ENCODE data around the gene LAMC3.

The LAMC3 gene

DNA sequence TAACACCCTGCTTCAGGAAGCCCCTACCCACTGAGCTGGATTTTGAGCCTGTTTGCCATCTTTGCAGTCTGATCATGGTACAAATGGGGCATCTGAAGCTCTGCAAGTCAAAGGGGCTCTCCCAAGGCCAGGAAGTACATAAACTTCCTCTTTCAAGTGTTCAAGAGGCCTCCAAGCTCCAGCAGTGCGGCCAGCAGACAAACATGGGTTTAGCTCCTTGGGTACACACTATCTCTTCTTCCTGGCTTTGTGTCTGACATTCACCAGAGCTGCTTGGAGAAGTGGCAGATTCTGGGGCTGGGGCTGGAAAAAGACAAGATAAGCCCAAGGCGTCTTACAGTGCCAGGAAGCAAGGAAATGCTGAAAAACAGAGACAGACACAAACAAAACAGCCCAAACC is 34.1 kb downstream of the LAMC3 start:
- no peak for DNase-seq

DNA sequence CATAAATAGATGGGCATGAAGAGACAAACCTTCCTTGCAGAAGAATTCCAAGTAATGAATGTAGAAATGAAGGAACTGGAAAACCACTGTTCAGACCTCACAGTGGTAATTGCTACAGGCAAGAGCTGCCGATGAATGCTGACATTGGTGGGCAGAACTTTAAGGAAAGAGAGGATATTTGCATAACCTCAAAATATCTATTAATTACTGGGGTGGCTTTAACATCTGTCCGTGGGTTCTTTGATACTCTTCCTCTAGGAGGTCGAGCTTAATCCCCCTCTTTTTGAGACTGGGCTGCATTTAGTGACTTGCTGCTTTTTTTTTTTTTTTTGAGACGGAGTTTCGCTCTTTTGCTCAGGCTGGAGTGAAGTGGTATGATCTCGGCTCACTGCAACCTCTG is 34.7 kb downstream of the LAMC3 start:
- no peak for DNase-seq

DNA sequence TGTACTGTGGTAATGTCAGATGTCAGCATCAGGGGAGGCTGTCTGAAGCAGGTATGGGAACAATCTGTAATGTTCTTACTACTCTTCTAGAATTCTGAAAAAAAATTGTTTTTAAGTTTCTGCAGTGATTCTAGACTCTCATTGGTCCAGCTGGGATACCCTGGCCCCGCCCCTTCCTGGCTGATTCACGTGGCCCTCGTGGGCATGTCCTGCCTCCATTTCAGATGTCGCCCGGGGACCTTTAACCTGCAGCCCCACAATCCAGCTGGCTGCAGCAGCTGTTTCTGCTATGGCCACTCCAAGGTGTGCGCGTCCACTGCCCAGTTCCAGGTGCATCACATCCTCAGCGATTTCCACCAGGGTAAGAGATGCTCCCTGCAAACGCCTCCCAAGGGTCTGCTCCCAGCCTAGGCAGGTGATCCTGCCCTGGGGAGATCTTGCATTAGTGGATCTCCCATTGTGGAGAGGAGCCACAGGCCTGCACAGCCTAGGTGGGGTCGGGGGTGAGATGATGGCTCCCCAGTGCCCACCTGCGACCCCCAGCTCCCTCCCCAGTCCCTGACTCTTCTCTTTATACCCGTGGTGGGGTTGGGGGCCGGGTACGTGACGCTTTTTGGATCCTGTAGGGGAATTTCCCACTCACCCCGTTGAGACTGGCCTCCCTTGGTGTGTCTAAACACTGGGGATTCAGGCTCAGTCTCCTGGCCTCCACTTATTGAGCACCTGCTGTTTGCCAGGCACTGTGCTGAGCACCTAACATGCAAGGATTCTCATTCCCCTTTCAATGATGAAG is 36.5 kb downstream of the LAMC3 start:
- DNase-seq: no peak

DNA sequence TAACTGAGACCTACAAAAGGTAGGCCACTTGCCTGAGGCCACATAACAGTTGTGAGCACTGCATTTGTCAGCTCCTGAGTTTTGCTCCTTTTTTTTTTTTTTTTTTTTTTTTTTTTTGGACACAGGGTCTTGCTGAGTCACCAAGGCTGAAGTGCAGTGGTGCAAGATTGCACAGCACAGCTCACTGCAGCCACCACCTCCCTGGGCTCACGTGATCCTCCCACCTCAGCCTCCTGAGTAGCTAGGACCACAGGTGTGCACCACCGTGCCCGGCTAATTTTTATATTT is 37.1 kb downstream of the LAMC3 start:
- no peak for DNase-seq

DNA sequence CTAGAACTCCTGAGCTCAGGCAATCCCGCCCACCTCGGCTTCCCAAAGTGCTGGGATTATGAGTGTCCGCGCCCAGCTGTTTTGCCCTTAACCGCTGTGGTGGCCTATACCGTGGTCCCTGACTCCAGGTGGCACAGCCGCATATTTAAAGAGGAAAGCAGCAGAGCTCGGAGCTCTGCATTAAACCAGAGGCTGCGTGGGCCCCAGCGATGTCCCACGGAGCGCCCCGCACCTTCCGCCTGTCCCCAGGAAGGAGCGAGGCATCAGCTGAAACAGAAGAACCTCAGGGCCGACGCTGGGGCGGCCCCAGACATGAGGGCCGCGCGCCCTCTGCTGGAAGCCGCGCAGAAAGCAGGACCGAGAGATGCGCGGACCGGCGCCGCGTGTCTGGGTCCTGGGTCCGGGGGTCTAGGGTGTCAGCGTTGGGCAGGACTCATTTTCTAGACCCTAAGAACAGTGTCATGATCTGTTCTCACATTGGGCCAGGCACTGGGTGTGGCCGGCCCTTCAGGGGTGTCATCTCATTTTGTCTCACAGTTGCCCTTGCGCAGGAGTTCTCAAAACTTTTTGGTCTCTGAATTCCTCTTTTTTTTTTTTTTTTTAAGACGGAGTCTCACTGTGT is 37.7 kb downstream of the LAMC3 start:
- peak in 46 of 51 donors; percentile 7 to 80 (median 34) for DNase-seq

DNA sequence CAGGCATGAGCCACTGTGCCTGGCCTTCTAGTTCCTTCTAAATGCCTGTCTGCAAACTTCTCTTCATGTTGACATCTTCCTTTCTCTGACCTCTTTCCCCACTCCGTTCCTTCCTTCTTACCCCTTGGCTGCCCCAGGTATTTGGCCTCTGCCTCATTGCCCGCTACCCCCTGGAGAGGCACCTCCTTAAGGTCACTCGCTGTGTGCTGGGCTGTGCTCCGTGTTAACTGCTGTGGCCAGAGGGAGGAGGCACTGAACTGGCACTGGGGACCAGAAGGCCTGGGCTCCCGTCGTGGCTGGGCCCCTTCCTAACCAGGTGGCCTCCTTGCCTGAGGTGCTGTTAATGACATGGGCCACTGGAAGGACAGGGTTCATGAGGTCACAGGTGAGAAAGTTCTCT is 39.4 kb downstream of the LAMC3 start:
- DNase-seq: no peak

DNA sequence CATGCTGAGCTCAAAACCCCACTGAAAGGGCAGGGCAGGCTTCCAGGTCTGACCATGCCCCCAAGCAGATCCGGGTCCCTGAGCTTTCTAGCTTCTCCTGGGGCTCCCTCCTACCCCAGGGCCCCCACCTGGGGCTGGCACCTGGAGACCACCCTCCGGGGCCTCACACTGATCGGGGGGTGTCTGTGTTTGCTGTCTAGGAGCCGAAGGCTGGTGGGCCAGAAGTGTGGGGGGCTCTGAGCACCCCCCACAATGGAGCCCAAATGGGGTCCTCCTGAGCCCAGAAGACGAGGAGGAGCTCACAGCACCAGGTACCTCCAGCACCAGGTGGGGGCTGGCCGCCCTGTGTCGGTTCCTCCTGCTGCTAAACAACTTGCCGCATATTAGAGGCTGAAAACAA is 39.8 kb downstream of the LAMC3 start:
- DNase-seq: no peak

DNA sequence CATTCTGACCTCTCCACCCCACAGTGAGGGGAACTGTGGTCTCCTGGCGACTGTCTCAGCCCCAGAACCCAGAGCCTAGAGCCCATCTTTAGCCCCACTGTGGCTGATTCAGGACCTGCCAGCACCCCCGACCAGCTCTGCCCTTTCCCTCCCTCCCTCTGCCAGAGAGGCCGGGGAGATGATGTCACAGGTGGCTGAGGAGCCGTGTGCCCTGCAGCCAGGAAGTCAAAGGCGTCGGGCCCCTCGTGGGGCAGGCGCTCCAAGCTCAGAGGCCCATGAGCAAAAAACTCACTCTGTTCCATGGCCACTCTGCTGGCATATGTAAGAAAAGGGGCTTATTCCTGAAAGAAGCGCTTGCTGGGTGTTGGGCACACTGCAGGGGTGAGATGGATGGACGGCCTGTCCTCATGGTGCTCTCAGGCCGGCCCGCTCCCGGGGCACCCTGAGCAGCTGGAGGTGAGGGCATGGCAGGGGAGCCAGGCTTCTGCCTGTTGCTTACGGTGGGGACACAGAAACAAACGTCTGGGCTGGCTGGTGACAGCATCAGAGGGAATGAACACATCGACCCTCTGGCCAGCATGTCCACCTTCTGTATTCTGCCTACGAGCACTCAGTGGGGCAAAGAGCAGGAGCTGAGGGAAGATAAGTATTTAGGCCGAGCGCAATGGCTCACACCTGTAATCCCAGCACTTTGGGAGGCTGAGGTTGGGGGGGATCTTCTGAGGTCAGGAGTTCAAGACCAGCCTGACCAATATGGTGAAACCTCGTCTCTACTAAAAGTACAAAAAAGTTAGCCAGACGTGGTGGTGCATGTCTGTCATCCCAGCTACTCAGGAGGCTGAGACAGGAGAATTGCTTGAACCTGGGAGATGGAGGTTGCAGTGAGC is 41.1 kb downstream of the LAMC3 start:
- no peak for DNase-seq

DNA sequence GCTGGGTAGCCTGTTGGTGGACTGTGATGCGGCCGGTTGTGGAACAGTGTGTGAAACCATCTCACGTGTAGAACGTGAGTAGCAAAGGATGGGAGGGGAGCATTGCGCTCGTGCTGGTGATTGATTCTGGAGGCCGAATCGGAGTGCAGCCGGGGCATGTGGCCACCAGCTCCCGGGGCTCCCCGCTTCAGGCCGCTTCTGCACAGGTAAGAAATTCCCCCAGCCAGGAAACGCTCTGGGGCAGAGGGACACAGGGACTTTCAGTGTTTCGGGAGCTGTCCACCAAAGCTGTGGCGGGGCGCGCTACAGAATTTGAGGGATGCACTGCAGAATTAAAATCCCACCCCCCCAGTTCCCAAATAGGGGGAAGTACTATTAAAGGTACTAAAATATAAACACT is 41.9 kb downstream of the LAMC3 start:
- DNase-seq: no peak

DNA sequence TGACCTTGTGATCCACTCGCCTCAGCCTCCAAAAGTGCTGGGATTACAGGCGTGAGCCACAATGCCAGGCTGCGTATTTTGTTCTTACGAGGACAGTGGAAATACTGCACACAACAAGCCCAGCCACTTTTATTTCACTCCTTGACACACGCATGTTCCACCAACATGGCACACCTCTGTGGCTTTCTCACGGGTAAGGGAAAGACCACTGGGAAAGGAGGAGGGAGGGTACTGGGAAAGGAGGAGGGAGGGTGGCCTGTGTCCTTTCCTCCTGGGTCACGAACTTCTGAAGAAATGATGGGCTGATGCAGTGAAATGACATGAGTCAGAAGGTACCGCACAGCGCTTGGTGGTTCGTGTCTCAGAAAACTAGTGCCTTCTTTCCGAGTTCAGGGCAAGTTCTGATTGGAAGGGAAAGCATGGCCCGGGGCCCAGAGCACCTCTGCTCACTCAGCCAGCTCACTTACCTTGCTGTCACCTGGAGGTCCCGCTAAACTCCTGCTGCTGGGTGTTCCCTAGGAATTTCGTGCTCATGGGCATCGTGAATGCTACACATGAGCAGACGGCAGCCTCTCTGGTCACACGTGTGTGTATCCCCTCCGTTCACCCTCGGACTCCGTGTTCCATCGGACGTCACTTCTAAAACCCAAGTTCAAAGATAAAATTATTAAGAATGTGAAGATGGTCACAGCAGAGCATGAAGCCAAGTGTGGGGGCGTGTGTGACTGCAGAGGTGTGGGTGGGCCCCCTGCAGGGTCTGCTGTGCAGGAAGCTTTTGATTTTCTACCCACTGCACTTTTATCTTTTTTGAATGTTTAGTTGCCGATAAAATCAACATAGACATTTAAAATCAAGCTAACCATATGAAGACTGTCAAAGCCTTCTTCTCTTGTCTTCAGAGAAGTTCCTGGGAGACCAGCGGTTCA is 42.9 kb downstream of the LAMC3 start:
- DNase-seq: no peak

DNA sequence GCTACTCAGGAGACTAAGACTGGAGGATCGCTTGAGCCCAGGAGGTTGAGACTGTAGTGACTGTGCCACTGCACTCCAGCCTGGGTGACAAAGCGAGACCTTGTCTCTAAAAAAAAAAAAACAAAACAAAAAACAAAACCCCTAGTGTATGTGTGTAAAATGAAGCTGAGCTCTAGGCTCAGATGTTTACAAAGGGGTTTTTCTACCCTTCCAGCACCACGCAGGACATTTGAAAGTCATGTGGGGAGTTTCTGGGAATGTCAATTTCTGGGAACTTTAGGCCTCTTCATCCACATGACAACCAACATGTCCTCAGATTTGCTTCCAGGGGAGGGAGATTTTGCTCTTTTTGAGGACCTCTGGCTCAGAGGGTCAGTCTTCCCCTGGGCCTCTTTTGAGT is 44.9 kb downstream of the LAMC3 start:
- peak in 11 of 51 donors; percentile 10 to 60 (median 42) for DNase-seq

DNA sequence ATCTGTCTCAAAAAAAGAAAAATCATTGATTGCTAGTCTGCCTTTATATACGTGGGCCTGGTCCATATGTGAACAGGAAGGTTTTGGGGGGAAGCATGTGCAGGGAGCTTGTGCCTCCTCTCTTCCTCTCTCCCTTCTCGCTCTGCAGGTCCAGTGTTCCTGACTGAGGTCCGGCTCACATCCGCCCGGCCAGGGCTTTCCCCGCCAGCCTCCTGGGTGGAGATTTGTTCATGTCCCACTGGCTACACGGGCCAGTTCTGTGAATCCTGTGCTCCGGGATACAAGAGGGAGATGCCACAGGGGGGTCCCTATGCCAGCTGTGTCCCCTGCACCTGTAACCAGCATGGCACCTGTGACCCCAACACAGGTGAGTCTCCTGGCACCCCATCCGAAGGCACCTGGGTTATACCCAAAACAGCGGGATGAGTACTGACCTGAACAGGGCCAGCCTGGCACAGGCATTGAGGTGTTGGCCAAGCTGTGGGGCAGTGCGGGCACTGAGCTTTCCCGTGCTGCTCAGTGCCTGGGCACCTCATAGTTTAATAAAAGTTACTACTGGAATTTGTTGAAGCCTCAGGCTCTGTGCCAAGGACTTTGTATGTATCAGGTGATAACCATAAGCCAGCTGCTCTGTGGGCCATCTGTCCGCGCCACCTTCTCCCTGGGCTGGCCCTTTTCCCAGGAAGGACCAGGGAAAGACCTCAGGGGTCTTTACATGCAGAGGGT is 48.0 kb downstream of the LAMC3 start:
- DNase-seq: no peak

DNA sequence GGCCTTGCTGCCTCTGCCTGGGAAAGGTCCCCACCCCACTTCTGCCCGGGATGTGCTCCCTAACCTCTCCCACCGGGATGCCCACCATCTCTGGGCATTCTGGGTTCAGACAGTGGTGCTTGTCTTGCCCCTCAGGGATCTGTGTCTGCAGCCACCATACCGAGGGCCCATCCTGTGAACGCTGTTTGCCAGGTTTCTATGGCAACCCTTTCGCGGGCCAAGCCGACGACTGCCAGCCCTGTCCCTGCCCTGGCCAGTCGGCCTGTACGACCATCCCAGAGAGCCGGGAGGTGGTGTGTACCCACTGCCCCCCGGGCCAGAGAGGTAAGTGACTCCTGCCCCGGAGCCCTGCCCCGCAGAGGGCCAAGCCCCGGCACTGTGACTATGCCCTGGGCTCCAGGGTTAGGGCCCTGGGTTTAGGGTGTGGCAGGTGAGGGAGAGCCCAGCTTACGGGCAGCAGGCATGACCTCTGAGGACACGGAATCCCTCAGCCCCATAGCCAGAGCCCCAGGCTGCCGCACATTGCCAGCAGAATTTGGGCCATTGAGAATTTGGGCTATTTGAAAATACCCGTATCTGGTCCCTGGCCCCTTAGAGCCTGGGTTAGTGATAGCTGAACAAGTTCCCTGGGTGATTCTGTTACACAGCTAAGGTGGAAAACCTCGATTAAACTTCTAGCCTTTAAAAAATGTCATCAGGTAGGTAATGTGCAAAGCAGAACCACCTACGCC is 52.1 kb downstream of the LAMC3 start:
- peak in 1 of 51 donors; percentile 19 for DNase-seq

DNA sequence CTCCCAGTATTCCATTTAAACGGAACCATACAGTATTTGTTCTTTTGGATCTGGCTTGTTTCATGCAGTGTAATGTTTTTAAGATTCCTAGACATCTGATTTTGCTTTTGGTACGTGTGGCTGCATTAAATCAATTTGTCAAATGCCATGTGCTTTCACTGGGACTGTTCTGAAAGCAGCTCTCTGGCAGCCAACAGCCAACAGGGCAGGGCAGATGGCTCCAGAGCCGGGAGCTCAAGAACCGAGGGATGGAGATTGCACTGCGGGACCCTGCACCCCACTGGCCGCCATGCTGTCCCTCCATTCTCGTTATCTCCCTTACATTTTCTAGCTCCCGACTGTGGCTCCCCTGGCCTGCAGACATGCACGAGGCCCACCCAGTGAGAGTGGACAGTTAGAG is 54.0 kb downstream of the LAMC3 start:
- no peak for DNase-seq

DNA sequence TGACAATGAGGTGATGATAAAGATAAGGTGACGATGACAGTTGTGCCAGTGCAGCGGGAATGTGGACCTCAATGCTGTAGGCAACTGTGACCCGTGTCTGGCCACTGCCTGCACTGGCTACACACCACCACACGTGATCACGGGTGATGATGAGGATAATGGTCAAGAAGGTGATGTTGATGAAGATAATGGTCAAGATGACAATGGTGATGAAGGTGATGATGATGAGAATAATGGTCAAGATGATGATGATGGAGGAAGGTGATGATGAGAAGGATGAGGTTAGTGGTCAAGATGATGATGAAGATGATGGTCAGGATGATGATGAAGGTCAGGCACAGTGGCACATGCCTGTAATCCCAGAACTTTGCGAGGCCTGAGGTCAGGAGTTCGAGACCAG is 56.6 kb downstream of the LAMC3 start:
- no peak for DNase-seq

DNA sequence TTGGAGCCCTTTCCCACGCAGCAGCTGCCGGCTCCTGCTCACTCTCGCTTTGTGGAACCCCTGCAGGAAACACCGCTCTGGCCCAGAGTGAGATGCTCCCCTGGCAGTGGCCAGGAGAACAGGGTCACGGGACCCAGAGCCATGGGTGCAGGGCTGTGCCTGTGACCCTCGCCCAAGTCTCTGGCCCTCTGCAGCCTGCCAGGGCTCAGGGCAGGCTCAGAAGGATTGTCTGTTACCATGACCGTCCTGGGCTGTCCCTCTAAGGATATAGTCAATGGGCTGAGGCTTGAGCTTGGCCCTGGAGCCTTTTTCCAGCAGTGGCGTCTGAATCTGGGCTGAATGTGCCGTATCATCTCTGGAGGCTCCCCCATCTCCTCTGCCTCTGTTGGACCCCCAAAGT is 58.7 kb downstream of the LAMC3 start:
- no peak for DNase-seq

DNA sequence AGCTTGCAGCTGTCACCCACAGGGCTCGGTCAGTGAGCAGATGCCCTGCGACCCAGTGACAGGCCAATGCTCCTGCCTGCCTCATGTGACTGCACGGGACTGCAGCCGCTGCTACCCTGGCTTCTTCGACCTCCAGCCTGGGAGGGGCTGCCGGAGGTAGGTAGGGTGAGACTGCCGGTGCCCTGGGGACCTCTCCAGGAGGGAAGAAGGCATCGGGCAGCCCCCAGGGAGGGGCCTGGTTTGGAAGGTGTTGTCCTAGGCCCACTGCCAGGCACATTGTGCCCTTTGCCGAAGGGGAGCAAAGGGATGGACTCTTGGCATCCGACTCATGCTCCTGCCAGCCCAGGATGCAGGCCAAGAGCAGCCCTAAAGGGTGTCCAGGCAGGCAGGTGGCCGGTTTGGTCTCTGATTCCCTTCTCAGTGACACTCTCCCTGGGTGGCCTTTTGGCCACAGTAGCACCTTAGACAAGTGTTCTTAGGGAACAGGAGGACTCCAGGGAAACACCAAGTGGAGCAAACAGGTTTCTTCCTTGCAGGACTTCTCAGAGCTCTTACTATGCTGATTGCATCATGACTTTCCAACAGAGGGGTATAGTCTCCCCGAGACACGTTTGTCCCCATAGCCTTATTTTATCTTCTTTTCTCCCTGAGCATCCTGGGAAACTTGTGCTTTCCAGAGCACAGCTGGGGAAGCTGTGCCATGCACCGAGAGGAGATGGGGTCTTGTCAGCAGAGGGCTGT is 59.3 kb downstream of the LAMC3 start:
- no peak for DNase-seq

DNA sequence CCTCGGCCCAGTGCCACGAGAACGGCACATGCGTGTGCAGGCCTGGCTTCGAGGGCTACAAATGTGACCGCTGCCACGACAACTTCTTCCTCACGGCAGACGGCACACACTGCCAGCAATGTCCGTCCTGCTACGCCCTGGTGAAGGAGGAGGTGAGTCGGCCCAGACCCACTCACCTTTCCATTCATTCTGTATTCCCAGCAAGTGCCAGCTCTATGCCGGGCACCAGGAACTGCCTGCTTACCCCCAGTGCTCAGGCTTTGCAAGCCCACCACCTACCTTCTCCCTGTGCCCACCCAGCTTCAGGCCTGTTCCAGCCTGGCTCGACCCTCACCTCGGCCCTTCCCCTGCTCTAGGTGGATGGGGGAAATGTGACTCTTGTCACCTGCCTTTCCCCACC is 60.7 kb downstream of the LAMC3 start:
- no peak for DNase-seq

Measured in hypothalamus (tissue), 51 donors.